NCI-H345 treated with DMSO at 0.1 percent for 48 hours (cell line): ENCODE measurements around the gene BTBD10.

Experiments used
- DNase-seq: peaks from one replicate; lab custom pipeline; 2025; ENCODE audit not compliant: unreplicated experiment; lab: John Stamatoyannopoulos, UW

Gene BTBD10

GRCh38 chr11:13339195-13340153 lies 123.5 kb downstream of the BTBD10 start:
- no peak for DNase-seq

- DNase-seq, result no peak
These were observed 124.5 kb downstream of the BTBD10 start for GRCh38 chr11:13338427-13339069.

- no peak for DNase-seq
These were observed 125.0 kb downstream of the BTBD10 start for GRCh38 chr11:13338019-13338426.
